ENCODE data around the gene CFD.
"Not testable (repeated sequence)": the region's sequence is repeated elsewhere in the genome, so short reads cannot be mapped to it uniquely, and the experiment has no call there.

Gene CFD

GRCh38 chr19:890831-891230 is 31.4 kb downstream of the CFD start:
- no peak for DNase-seq

- not testable (repeated sequence) for DNase-seq
Measured at GRCh38 chr19:891421-892200, 32.1 kb downstream of the CFD start.

- DNase-seq: no peak
Measured at GRCh38 chr19:892243-892893, 32.9 kb downstream of the CFD start.

GRCh38 chr19:892894-893689 is 33.6 kb downstream of the CFD start, which contains the start of the genes MED16 and RNU6-9:
TSS of gene MED16 (minus strand) at chr19:893187. CDS start at chr19:891131, 2,056 bp downstream.
TSS of gene RNU6-9 (plus strand) at chr19:893484.
- DNase-seq: peak; percentile 49

GRCh38 chr19:896434-896833 is 37.0 kb downstream of the CFD start:
- DNase-seq: no peak

GRCh38 chr19:896999-897398 is 37.5 kb downstream of the CFD start:
- DNase-seq: no peak

GRCh38 chr19:897442-898039 is 38.1 kb downstream of the CFD start:
- no peak for DNase-seq

GRCh38 chr19:898663-899062 is 39.2 kb downstream of the CFD start:
- DNase-seq: no peak

GRCh38 chr19:899336-900042 is 40.0 kb downstream of the CFD start:
- DNase-seq: no peak

GRCh38 chr19:900043-900301 is 40.5 kb downstream of the CFD start:
- no peak for DNase-seq

GRCh38 chr19:900302-901111 is 41.0 kb downstream of the CFD start:
- no peak for DNase-seq

GRCh38 chr19:901216-902092 is 42.0 kb downstream of the CFD start:
- DNase-seq: no peak

GRCh38 chr19:902093-902370 is 42.6 kb downstream of the CFD start:
- DNase-seq: no peak

- DNase-seq: no peak
Measured at GRCh38 chr19:902446-903226, 43.2 kb downstream of the CFD start.

- no peak for DNase-seq
Measured at GRCh38 chr19:903266-903797, 43.9 kb downstream of the CFD start.

- DNase-seq: no peak
Measured at GRCh38 chr19:904545-904944, 45.1 kb downstream of the CFD start.

GRCh38 chr19:906480-906879 is 47.0 kb downstream of the CFD start:
- no peak for DNase-seq

- no peak for DNase-seq
Measured at GRCh38 chr19:907183-907853, 47.9 kb downstream of the CFD start.

Measured in NCI-H187 treated with DMSO at 0.1 percent for 48 hours (cell line).